K562 (cell line): Measurements from ENCODE around the gene PTCD3. TPM values are rescaled to one million over a fixed set of nuclear protein-coding genes. Genes with fewer than 3 reads are reported as not detected.

Experiments
- ATF3 ChIP-seq, 2 experiments: fragments of 450-650 bp in 1 of 2; sonication (generic) in 1 of 2; formaldehyde crosslinking in 1 of 2; IDR thresholded peaks in 1 of 2; conservative IDR thresholded peaks in 1 of 2; 2 replicates each; pipeline versions ENCODE4 v1.6.1 to v1.8.1; 2016 to 2023; ENCODE audit warnings: mild to moderate bottlenecking in 2 of 2, moderate library complexity in 2 of 2, inconsistent platforms in 1 of 2, missing genetic modification reagents in 1 of 2
- BCLAF1 ChIP-seq, 2 experiments: fragments of 450-650 bp in 1 of 2; IDR thresholded peaks; 2 replicates each; pipeline ENCODE4 v1.6.1; 2011 to 2017; ENCODE audit warnings: low read depth in 2 of 2, antibody characterized with exemption in 1 of 2, borderline replicate concordance in 1 of 2, low read length in 1 of 2, mild to moderate bottlenecking in 1 of 2, mixed read lengths in 1 of 2; ENCODE audit not compliant: control insufficient read depth in 1 of 2
- CBFA2T3 ChIP-seq: fragments of 450-650 bp; IDR thresholded peaks from 2 replicates; pipeline ENCODE4 v1.6.1; 2017
- CREB5 ChIP-seq: fragments of 250-450 bp; sonication (Bioruptor Pico); IDR thresholded peaks from 2 replicates; pipeline ENCODE4 v1.5.0; 2020; ENCODE audit warnings: mild to moderate bottlenecking
- CTCFL ChIP-seq: IDR thresholded peaks from 2 replicates; pipeline ENCODE4 v1.6.1; 2011; ENCODE audit warnings: borderline replicate concordance, low read depth, mild to moderate bottlenecking, moderate library complexity, low read length; ENCODE audit not compliant: insufficient read depth, poor library complexity, severe bottlenecking
- NFATC3 ChIP-seq: fragments of 450-650 bp; IDR thresholded peaks from 2 replicates; pipeline ENCODE4 v1.6.1; 2017; ENCODE audit warnings: mild to moderate bottlenecking
- RAD21 ChIP-seq, 2 experiments: fragments of 250-450 bp in 1 of 2; fragments of 450-650 bp in 1 of 2; sonication (Bioruptor Pico) in 1 of 2; formaldehyde crosslinking in 1 of 2; IDR thresholded peaks in 1 of 2; conservative IDR thresholded peaks in 1 of 2; 2 replicates each; pipeline versions ENCODE4 v1.4.0 to v1.8.0; 2020 to 2022; ENCODE audit warnings: mild to moderate bottlenecking in 2 of 2, moderate library complexity in 1 of 2
- STAG1 ChIP-seq: sonication (generic); formaldehyde crosslinking; IDR thresholded peaks from 2 replicates; pipeline ENCODE4 v1.5.0; 2020; ENCODE audit warnings: missing genetic modification reagents, borderline replicate concordance
- ZBTB33 ChIP-seq: sonication (generic); formaldehyde crosslinking; IDR thresholded peaks from 2 replicates; pipeline ENCODE4 v1.8.1; 2023; ENCODE audit warnings: mild to moderate bottlenecking, missing genetic modification reagents
- ZNF232 ChIP-seq: sonication (generic); formaldehyde crosslinking; IDR thresholded peaks from 2 replicates; pipeline ENCODE4 v1.8.0; 2022; ENCODE audit warnings: mild to moderate bottlenecking, missing genetic modification reagents
- ZNF449 ChIP-seq: fragments of 250-450 bp; sonication (Bioruptor Pico); IDR thresholded peaks from 2 replicates; pipeline ENCODE4 v1.8.0; 2022; ENCODE audit warnings: moderate library complexity, mild to moderate bottlenecking, inconsistent platforms
- polyA plus RNA-seq, 8 experiments: library from polyadenylated mRNA; depleted of rRNA in 4 of 8; stranded (reverse) in 5 of 8; unstranded in 3 of 8; fragments of >200 nt; fragmentation: Nextera tagmentation in 2 of 8; fragmentation: Illumina TruSeq in 1 of 8; extraction: Ambion mirVana in 2 of 8; extraction: Trizol in 1 of 8; gene quantifications; 2 replicates each; pipeline versions ENCODE4 v1.2.1 to v1.2.3, GENCODE V29; 2011 to 2014; ENCODE audit warnings: inconsistent platforms in 1 of 8, missing spikeins in 1 of 8
- total RNA-seq, 7 experiments: library from RNA; depleted of rRNA in 6 of 7; stranded (reverse); fragments of >200 nt in 6 of 7; fragmentation: Illumina TruSeq in 2 of 7; extraction: Trizol in 2 of 7; gene quantifications; 2 replicates each; pipeline versions ENCODE4 v1.2.1 to v1.2.3, GENCODE V29; 2011 to 2021; ENCODE audit warnings: low replicate concordance in 1 of 7

PTCD3 gene
- total and polyA plus RNA-seq, 9 of the 15 experiments (the other 6 are each of a cell fraction or from before 2014, with no cell fraction given): 65.2 to 241 (median 172) TPM

- no peak for TF ChIP-seq ATF3 (IDR thresholded peaks at IDR 0.05)
- 0 out of 2 replicates have a peak, but pooled peaks have one; percentile 50 for TF ChIP-seq ATF3 (CRISPR knock-in tag; conservative IDR thresholded peaks at IDR 0.05)
- peak; percentile 98 for TF ChIP-seq ZBTB33
- TF ChIP-seq CBFA2T3: no peak
- no peak for TF ChIP-seq CREB5 (CRISPR knock-in tag)
- no peak for TF ChIP-seq BCLAF1 (IDR thresholded peaks at IDR 0.05; ENCODE audit: borderline replicate concordance in 1 of 2, control insufficient read depth in 1 of 2, low read depth in 2 of 2, low read length in 1 of 2)
- peak; percentile 68 for TF ChIP-seq CTCFL
- TF ChIP-seq STAG1 (CRISPR knock-in tag): peak; percentile 85
- TF ChIP-seq NFATC3: no peak
- TF ChIP-seq RAD21 (CRISPR knock-in tag; conservative IDR thresholded peaks at IDR 0.05 in 1 of 2, IDR thresholded peaks at IDR 0.05 in 1 of 2): peak; percentile 85 to 89
- TF ChIP-seq ZNF449: no peak
- no peak for TF ChIP-seq ZNF232 (CRISPR knock-in tag)
These were observed 25.8 kb upstream of the PTCD3 start (continued) for GRCh38 chr2:86079981-86080911.
